Neural cell (in vitro differentiated cells): ENCODE measurements around the gene GALK2.

Experiments used
- EP300 ChIP-seq: fragments of 450-650 bp; conservative IDR thresholded peaks from 2 replicates; pipeline ENCODE4 v1.6.1; 2014; ENCODE audit warnings: antibody characterized with exemption, mild to moderate bottlenecking, moderate library complexity; ENCODE audit not compliant: poor library complexity, severe bottlenecking
- MXI1 ChIP-seq: fragments of 450-650 bp; conservative IDR thresholded peaks from 2 replicates; pipeline ENCODE4 v1.6.1; 2014; ENCODE audit warnings: antibody characterized with exemption, mild to moderate bottlenecking; ENCODE audit not compliant: poor library complexity, severe bottlenecking
- SMC3 ChIP-seq: fragments of 450-650 bp; conservative IDR thresholded peaks from 2 replicates; pipeline ENCODE4 v1.6.1; 2014; ENCODE audit warnings: antibody characterized with exemption, mild to moderate bottlenecking, moderate library complexity; ENCODE audit not compliant: poor library complexity
- TF ChIP-seq, protein P1 (sequence below): fragments of 450-650 bp; IDR thresholded peaks from 2 replicates; pipeline ENCODE4 v1.5.1; 2014; ENCODE audit warnings: antibody characterized with exemption, mild to moderate bottlenecking, moderate library complexity; ENCODE audit not compliant: poor library complexity, severe bottlenecking
- TF ChIP-seq, protein P2 (sequence below): IDR thresholded peaks from 2 replicates; pipeline ENCODE4 v1.6.1; 2012; ENCODE audit warnings: borderline replicate concordance

DNA sequence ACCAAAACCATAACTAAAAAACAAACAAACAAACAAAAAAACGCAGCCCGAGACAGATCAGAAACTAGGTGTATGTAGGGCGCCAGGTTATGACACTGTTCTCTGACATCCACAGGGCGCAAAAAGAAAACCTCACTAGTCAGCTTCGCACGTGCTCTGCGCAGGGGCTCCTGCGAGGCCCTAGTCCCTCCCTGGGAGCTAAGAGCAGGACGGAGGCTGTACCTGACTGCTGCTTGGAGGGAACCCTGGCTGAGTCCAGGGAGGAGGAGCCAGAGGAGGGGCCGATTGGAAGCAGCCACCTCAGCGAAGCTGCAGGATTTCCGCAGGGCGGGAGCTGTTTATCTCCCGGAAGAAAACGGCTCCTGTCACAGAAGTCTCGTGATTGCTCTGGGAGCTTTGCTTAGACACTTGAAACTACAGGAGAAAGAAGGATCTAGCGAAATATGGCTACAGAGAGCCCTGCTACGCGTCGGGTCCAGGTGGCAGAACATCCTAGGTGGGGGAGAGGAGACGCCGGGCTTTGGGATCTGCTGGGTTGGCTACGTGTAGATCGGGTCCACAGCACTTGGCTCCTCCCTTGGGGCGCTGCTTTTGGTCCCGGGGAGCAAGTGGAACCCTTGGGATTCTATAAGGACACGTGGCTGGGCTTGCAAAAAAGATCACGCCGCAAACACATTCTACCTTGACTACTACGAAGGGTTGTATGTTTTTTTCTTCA lies at the start of gene GALK2:
- TF ChIP-seq SMC3, result no peak
- TF ChIP-seq, protein P1, sequence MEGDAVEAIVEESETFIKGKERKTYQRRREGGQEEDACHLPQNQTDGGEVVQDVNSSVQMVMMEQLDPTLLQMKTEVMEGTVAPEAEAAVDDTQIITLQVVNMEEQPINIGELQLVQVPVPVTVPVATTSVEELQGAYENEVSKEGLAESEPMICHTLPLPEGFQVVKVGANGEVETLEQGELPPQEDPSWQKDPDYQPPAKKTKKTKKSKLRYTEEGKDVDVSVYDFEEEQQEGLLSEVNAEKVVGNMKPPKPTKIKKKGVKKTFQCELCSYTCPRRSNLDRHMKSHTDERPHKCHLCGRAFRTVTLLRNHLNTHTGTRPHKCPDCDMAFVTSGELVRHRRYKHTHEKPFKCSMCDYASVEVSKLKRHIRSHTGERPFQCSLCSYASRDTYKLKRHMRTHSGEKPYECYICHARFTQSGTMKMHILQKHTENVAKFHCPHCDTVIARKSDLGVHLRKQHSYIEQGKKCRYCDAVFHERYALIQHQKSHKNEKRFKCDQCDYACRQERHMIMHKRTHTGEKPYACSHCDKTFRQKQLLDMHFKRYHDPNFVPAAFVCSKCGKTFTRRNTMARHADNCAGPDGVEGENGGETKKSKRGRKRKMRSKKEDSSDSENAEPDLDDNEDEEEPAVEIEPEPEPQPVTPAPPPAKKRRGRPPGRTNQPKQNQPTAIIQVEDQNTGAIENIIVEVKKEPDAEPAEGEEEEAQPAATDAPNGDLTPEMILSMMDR, result no peak
- TF ChIP-seq, protein P2, sequence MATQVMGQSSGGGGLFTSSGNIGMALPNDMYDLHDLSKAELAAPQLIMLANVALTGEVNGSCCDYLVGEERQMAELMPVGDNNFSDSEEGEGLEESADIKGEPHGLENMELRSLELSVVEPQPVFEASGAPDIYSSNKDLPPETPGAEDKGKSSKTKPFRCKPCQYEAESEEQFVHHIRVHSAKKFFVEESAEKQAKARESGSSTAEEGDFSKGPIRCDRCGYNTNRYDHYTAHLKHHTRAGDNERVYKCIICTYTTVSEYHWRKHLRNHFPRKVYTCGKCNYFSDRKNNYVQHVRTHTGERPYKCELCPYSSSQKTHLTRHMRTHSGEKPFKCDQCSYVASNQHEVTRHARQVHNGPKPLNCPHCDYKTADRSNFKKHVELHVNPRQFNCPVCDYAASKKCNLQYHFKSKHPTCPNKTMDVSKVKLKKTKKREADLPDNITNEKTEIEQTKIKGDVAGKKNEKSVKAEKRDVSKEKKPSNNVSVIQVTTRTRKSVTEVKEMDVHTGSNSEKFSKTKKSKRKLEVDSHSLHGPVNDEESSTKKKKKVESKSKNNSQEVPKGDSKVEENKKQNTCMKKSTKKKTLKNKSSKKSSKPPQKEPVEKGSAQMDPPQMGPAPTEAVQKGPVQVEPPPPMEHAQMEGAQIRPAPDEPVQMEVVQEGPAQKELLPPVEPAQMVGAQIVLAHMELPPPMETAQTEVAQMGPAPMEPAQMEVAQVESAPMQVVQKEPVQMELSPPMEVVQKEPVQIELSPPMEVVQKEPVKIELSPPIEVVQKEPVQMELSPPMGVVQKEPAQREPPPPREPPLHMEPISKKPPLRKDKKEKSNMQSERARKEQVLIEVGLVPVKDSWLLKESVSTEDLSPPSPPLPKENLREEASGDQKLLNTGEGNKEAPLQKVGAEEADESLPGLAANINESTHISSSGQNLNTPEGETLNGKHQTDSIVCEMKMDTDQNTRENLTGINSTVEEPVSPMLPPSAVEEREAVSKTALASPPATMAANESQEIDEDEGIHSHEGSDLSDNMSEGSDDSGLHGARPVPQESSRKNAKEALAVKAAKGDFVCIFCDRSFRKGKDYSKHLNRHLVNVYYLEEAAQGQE, result no peak
- peak; percentile 86 for TF ChIP-seq MXI1
- no peak for TF ChIP-seq EP300
